HG03354 (cell line): ENCODE data around the gene SS18L1.
"Not testable (repeated sequence)": the region's sequence is repeated elsewhere in the genome, so short reads cannot be mapped to it uniquely, and the experiment has no call there.

Experiments used
- ATAC-seq: cut with Tn5 transposase; IDR thresholded peaks from one replicate; pipeline ENCODE4 v1.9.1; 2021; ENCODE audit warnings: mild to moderate bottlenecking; ENCODE audit not compliant: unreplicated experiment, poor library complexity, severe bottlenecking

The SS18L1 gene

DNA sequence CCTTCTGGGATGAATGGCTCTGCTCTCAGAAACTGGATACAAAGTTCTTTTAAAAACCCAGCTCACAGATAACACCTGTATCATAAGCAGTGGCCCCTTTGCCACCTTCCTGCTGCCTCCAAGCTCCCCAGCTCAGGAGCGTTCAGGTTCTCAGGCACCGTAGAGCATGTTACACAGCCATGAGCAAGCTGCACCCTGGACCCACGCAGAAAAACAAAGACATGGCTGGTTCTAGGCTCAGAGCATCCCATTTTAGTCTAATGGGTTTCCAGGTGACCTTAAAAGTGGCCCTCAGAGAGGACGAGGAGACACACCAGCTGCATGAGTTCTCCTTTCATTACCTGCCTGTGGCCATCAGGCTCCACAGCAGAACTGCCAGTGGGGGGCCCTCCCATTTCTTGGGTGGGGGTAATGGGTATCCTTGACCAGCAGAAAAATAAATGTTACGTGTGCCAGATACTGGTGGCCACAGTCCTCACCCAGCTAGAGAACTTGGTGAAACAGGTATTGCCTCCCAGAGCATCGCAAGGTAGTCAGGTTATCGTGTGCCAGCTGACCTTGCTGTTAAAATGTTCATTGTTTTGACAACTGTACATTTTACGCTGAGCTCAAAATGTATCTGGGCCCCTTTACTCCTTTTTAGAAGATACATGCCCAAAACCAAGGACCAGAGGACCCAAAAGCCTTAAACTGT, 7.8 kb upstream of the SS18L1 start:
- no peak for ATAC-seq

DNA sequence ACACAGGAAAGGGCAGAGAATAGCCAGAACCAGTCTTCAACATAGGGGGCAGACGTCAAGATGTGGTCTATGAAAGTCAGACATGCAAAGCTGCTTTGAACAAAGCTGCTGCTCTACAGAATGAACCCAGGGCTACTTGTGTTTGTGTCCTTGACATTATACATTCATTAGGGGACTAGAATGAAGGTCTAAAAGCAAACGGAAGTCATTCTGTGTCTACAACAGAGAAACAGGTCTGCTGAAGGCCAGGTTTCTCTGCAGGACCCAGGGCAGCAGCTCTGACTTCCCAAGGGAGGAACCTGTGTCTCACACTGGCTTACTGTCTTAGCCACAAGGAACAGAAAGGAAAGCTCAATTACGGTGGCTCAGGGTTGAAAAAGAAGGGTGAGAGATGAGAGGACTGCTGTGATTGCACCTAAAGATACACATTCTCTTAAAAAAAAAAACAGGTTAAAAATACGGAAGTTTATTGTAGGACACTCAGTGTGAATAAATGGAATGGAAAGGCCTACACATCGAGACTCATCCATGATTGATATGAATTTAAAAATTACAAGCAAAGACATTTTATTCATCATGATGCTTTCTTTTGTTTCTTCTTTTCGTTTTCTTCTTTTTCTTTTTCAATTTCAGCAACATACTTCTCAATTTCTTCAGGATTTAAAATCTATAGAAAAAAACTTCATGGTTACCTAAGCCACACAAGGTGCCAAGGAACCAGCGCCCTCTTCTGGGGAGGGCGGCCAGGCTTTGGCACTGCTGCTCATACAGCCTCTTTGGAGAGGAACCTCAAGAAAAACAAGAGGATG, 7.1 kb upstream of the SS18L1 start:
- no peak for ATAC-seq

DNA sequence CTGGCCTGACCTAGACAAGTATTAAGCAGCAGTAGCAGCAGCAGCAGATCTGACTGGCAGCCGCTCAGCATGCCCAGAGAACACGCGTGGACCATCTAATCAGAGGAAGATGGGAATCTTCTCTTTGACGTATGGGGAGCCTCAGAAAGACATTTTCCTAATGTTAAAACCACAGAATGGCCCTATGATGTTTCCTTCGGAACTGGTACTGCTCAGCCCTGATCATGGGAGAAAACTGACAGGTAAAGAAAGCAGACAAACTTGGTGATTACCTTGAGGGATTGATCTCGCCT, 6.5 kb upstream of the SS18L1 start:
- no peak for ATAC-seq

DNA sequence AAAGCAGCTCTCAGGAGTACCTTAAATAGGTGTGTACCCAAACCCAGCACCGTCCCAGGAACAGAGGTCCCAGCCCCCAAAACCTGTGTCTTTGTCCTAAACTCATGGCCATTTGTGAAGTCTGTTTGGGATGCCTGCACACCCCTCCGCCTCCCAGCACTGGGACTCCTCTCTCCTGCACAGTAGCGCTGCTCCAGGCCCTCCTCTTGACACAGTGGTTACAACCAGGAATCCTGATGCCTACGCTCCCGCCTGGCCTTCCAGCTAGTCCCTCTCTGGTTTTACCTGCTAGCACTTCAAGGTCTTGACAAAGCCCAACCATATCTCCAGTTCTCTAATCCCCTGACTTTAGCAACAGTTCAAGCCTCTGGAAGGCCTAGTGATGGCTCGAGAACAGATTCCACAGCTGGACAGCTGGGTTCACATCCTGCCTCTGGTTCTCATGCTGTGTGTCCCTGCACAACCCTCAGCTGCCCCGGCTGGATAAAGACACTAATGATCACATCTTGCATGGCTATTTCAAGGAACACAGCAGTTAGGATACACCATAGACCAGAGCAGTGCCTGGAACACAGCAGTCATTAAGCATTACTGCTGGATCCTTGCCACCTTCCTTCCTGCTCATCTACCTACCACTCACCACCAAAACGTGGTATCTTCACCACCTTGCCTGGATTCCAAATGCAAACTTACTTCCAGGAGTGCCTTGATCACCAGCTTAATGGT, 5.9 kb upstream of the SS18L1 start:
- ATAC-seq, result no peak

DNA sequence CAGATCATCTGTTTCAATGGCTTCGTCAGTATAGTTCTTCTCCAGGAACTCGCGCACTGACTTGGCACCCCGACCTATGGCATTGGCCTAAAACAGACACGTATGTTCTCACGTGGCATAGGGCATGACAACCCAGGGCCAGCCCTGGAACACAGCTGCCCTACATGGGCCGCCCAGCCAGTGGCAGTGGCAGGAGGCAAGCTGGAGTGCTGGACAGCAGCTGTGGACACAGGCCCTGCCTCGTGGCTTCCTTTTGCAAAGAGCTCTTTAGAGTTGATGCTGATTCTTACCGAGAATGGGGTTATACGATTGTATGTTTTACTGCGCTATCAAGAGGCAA, 5.4 kb upstream of the SS18L1 start:
- ATAC-seq, result no peak

DNA sequence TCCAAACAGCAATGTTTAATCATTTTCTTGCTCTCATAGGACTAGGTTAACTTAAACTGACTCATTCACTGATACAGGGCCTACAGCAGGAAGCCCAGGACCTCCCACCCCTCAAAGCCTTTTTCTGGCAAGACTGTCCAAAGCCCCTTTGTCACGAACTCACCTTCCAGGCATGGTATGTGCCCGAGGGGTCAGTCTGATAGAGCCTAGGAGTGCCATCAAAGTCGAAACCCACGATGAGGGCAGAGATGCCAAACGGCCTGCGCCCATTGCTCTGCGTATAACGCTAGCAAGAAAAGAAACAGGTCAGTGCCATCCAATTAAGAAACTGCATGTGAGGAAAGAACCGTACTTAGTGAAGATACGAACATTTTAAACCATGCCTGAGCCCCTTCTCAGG, 4.7 kb upstream of the SS18L1 start:
- ATAC-seq, result no peak

DNA sequence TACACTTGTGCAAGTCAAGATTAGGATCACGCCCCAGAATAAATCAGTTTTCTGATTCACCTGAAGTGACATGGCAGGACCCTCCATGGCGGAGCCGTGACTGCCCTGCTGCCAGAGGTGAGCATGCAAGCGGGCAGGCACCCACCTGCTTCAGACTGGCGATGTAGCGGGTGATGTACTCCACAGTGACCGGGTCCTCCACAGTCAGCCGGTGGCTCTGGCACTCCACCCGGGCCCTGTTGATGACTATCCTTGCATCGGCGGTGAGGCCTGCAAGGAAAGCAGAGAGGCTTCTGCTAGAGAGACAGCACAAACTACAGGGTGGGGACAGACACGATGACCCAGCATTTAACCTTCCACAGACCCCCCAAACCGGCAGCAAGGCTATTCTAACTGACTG, 3.9 kb upstream of the SS18L1 start:
- no peak for ATAC-seq

DNA sequence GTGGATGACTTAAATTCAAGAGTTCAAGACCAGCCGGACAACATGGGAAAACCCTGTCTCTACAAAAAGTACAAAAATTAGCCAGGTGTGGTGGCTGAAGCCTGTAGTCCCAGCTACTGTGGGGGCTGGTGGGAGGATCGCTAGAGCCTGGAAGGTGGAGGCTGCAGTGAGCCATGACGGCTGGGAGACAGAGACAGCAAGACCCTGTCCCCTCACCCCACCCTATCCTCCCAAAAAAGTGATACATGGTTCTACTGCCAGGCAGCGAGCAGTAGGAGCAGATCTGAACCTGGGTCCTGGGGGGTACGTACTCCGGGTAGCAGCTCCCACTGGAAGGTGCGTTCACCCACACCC, 2.5 kb upstream of the SS18L1 start:
- no peak for ATAC-seq

DNA sequence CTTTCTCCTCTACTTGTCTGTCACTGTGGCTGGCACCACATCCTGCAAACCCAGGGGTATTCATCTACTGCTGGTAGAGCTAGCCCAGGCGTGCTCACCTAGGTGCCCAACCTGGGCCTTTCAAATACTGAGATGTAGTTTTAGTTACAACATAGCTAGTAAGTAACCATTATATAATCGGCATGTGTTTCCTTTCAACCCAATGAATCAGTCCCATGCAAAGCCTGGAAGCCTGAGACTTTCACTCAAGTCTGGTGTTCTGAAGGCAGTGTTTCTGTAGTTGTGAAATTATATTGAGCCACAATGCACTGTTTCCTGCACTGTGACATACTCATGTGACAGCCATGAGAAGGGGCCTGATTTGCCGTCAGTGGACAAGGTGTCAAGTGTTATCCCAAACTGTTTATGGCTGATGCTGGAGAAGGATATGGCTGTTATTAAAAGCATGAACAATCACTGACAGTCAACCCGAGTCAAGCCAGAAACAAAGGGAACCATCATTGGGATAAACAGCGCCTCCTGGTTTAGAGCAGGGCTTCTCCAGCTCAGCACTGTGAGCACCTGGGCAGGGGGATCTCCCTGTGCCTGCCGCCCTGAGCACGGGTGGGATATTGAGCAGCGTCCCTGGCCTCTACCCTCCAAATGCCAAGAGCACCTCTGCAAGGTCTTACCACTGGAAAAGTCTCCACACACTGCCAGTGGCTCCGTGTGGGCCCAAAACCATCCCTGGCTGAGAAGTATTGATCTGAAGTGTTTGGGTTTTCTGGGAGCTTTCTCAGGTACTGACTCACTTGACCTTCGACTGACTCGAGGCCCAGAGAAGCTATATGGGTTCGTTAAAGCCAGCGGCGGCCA, 1.9 kb upstream of the SS18L1 start:
- ATAC-seq, result no peak

DNA sequence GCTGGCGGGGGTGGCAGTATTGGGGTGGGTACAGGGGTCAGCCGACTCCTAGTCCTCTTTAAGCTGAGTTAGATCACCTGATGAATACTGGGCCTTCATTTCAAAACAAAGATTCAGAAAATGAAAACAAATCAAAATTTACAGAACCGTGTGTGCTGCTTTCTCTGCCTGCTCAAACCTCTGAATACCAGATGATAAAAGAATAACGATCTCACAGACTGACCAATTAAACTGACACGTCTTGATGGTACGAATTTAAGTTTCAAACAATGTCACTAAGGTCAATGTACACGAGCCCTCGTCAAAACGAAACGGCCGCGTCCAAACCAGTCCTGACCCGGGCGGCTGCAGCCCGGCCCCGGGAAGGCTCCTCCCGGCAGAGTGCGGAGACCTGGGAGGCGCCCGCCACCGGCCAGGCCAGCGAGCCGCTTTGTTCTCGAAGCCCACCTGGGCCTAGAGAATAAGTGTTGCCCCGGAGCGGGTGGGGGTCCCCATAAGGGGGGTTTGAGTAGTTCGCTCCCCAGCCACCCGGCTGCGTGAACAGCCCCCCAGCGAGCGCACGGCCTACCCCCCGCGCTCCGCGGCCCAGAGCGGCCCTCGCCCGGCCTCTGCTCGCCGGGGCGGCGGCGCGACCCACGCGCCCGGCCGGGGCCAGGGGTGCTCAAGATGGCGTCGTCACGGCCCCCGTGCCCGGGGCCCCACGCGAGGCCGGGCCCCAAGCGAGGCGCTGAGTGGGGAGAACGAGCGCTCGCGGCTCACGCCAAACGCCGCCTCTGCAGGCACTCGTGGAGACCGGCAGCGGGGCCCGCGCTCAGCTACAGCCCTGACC, 1.1 kb upstream of the SS18L1 start:
- peak; percentile 11 for ATAC-seq

DNA sequence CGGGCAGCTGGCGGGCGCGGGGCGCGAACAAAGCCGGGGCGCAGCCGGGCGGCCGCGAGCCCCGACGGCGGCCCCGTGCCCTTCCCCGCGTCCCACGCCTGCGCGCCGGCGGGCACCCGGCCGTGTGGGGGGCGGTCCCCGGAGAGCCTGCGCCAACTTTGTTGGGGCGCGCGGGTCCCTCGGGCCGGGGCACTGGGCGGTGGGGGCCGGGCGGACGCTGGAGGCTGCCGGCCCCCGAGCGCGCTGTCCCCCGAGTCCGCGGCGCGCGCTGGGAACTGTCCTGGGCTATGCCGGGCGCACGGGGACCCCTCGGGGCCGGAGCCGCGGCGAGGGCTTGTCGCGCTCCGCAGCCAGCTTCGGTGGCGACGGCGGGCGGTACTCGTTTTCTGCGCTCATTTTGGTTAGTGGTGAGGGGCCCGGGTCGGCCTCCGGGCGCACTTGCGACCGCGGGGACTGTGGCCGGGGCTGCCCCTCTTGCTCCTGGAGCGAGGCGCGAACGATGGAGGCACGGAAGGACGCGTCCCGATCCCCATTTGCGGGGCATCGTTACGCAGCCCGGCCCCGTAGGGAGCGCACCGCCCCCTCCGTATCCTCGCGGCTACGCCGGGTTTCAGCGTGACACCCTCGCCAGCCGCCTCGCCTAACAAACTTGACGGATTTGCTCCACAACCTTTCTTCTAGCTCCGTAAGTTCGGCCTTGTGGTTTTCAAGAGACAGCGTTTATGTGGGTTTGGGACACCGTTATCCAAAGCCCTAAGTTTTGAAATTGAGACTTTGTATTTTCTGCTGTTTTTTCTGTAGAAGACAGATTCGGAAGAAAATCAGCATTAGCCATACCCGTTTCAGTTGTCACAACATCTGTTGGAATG, 622 bp downstream of the SS18L1 start:
- peak; percentile 33 for ATAC-seq

DNA sequence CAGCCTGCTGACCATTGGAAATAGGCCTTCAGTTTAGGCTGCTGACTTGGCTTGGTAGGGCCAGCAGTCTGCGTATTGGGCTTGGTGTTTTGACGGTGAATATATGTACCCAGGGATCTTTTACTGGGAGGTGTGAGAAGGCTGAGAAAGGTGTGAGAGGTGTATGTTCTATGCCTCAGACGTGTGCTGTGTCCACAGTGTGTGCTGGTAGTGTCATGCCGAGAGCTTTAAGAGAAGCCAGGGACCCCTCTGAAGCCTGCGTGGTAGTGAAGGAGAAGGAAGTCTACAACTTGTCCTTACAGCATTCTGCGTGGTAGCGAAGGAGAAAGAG, 2.1 kb downstream of the SS18L1 start:
- no peak for ATAC-seq

DNA sequence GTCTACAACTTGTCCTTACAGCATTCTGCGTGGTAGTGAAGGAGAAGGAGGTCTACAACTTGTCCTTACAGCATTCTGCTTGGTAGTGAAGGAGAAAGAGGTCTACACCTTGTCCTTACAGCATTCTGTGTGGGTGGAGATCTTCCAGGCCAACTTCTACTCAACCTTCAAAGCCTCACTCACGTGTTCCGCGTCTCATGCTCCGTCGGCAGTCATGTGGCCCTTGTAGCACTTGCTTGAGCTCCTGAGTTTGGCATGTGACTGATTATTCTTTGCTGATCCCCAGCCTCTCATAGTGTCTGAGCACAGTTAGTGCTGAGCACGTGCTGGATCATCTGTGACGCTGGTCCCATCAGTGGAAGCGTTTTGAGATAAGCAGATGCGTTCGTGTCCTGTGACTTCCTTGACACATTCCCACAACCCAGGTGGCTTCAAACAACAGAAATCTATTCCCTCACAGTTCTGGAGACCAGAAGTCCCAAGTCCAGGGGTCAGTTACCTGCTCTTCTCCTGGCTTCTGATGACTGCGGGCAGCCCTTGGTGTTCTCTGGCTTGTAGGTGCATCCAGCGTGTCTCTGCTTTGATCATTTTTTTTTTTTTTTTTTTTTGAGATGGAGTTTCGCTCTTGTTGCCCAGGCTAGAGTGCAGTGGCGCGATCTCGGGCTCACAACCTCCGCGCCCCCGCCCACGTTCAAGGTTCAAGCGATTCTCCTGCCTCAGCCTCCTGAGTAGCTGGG, 2.6 kb downstream of the SS18L1 start:
- no peak for ATAC-seq

DNA sequence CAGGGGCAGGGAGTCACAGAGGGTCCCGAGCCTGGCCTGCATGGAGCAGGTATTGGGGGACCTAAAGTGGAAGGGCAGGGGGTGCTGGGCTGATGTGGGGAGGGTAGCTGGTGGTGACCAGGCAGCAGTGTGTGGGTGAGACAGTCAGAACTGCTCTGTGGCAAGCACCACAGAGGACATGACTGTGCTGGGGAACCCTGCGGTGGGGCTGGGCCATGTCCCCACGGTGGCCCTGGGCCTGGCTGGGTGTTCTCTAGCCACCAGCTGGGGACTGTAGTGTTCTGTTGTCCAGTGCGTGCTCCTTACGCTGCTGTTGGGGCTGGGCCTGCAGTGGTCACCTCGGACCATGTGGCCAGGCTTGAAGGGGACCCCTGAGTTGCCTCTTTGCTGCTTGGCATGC, 3.6 kb downstream of the SS18L1 start:
- ATAC-seq, result no peak

DNA sequence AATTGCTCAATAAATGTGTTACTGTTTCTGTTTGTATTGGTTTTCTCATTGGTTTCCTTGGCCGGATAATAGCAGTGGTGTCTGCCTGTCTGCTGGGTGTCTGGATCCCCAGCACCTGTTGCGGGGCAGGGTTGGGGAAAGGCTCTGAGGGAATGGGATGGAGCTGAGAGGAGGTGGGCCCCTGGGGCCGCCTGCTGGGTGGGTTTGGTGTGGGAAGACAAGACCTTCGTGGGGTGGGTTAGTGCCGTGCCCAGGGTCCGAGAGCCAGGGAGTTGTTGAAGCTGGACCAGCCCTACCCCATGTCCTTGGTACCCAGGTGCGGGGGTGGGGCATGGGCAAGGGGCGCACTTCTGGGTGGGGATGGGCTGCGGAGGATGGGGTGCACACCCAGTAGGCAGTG, 4.0 kb downstream of the SS18L1 start:
- no peak for ATAC-seq

DNA sequence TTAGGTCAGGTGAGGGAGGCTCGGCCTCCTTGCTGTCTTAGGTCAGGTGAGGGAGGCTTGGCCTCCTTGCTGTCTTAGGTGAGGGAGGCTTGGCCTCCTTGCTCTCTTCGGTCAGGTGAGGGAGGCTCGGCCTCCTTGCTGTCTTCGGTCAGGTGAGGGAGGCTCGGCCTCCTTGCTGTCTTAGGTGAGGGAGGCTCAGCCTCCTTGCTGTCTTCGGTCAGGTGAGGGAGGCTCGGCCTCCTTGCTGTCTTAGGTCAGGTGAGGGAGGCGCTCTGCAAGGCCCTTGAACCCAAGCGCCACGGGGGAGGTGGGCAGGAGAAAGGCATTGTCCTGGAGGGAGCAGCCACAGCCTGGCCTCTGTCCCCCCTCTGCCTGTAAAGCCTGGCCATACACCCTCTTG, 4.8 kb downstream of the SS18L1 start:
- ATAC-seq, result not testable (repeated sequence)

DNA sequence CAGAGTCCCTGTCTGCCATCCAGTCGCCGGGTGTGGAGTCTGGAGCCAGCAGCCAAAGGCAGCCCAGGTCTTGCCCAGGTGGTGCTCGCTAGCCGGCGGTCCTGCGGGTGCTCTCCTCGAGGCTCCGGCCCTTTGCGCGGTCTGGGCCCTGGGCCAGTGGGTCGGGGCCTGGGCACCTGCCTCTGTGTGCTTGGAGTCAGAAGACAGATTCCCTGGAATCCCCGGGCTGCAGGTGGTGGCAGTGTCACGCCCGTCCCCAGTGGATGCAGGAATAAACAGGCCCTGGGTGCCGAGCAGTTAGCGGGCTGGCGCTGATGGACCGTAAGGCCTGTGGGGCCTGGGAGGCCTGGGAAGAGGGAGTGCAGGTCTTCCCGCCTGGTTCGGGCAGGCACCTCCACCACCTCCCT, 5.3 kb downstream of the SS18L1 start:
- ATAC-seq, result no peak
